Putamen (tissue), 1 donor: ENCODE data around the gene MAPK4.
"Not testable (repeated sequence)": the region's sequence is repeated elsewhere in the genome, so short reads cannot be mapped to it uniquely, and the experiment has no call there.

ENCODE experiments used
- DNase-seq: peaks from one replicate; pipeline ENCODE4 v3.0.0-alpha.2; 2016; ENCODE audit warnings: low spot score

Gene MAPK4

DNA sequence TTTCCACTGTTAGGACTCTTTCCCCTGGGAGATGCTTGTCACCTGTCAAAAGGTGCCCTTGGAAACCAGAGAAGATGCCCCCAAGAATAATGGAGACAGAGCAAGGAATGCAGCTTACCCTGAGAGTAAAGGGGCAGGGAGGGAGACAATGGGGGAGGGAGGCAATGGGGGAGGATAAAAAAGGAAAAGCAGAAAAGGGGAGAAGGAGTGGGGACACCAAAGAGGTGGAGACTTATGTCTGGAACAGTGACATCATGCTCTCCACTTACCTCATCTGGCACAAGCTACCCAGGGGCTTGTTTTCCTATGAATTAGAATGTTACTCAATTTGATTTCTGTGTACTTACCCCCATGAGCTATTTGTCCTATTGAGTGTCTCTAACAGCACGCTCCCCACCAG lies 192.1 kb downstream of the MAPK4 start:
- no peak for DNase-seq

DNA sequence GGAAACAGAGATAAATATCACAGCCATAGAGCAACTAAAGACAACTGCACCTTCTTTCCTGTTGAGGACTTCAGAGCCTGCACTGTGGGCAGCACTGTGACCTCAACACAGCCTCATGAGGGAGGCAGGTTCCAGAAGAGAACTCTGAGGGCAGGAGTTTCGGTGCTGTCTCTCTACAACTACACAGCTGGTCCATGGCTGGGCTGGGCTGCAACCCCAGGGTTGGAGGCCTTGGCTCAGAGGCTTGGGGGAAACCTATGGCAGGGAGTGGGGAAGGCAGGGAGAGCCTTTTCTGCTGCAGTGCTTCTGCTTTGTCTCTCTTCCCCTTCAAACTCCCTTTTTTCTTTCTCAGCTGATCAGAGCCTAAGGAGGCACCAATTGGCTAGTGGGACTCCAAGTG lies 193.4 kb downstream of the MAPK4 start:
- no peak for DNase-seq

DNA sequence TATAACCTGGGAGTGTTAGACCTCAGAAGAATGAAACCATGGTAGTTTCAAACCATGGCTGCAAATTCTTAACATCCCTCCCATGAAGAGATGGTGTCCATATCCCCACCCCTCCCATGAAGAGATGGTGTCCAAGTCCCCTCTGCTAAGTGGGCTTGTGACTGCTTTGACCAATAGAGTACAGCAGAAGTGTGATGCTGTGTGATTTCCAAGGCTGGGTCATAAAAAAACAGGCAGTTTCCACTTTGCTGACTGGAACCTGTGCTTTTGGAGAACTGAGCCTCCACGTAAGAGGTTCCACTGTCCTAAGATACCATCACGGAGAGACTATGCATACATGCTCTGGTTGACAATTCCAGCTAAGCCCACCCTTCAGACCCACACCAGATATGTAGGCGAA lies 194.4 kb downstream of the MAPK4 start:
- no peak for DNase-seq

DNA sequence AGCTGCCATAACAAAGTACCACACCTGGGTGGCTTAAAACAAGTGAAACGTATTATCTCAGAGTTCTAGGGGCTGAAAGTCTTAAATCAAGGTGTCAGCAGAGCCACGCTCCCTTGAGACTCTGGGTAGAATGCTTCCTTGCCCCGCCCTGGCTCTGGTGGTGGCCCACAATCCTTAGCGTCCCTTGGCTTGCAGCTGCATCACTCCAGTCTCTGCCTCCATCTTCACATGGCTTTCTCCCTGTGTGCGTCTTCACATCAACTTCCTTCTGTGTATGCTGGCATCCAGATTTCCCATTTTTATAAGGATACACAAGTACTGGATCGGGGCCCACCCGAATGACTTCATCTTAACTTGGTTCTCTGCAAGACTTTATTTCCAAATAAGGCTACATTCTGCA lies 197.5 kb downstream of the MAPK4 start:
- no peak for DNase-seq

- no peak for DNase-seq
Observed at GRCh38 chr18:50769463-50769862, 209.6 kb downstream of the MAPK4 start.

DNA sequence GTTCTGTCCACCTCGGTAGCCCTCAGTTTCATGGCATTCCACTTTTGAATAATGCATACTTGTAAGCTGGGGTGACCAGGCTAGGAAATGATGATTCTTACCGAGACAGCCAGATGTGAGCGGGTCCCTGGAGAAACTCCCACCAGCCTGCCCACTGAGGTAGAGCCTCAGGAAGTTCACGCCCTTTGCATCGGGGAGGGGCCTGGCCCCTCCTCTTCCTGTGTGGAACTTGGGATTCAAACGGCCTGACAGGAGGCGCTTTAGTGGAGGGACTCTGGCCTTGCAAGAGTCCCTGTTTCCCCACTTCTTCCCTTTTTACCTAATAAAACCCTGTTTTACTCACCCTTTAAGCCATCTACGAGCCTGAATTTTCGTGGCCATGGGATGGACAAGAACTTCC lies 215.3 kb downstream of the MAPK4 start:
- no peak for DNase-seq

DNA sequence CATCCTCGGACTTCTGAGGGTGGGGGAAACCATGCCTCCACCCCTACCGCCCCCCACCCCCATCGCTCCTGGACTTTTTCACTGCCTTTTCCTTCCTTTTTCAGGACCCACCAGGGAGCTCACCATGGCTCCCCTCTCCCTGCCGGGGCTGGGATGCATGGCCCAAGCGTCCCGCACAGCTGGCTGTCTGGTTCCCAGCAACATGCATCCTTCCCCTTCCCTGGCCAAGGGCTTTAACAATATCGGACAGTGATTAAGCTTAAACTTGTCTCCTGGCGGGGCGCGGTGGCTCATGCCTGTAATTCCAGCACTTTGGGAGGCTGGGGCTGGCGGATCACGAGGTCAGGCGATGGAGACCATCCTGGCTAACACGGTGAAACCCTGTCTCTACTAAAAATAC lies 215.8 kb downstream of the MAPK4 start:
- DNase-seq: no peak

DNA sequence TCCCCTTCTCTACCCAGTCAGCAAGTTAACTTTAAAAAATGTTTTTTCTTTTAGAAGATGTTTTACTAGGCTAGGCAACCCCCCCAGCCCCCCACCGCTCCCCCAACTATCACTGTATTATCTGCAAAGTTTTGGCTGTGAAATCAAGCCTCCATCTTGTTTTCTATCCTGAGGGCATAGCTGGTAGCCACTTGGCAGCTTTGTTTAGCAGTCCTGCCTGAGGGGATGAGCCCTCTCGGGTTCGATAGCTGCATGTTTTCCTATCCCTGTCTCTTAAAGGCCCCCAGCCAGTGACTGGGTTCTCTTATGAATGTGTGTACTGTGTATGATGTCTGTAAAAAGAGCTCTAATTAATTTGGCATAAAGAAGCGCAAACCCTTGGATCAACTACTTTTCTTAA lies 216.5 kb downstream of the MAPK4 start:
- no peak for DNase-seq

DNA sequence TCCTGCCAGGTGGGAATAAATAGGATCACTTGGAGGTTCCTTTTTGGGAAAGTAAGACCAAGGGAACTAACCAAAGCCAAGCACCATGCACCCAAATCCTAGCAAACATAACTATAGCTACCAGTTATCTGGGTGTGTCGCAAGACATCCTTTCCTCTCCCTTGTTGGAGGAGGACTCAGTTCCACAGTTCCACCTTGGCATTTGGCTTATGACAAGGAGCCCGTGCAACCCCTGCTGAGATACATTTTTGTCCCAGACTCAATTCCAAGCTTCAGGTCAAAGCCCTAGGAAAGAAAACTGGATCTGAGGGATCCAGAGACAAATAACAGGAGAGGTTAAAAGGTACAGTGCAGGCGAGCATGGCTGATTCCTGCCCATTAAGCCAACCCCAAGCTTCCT lies 219.1 kb downstream of the MAPK4 start:
- not testable (repeated sequence) for DNase-seq
